Fibroblast of lung (primary cell): ENCODE measurements around the gene HEBP2. TPM values are rescaled to one million over a fixed set of nuclear protein-coding genes. Genes with fewer than 3 reads are reported as not detected.

Experiments
- DNase-seq, 2 donors: peaks; one replicate each; pipeline versions ENCODE4 v3.0.0 to v3.0.0-alpha.2; 2010; ENCODE audit warnings: low read depth in 2 of 2
- H2AFZ ChIP-seq: 2 replicates; pipeline ENCODE4 v1.5.1; 2012; ENCODE audit warnings: low read length, control low read depth, inconsistent platforms
- H3K27ac ChIP-seq: 2 replicates; pipeline ENCODE4 v1.5.1; 2011; ENCODE audit warnings: low read length, control low read depth; ENCODE audit not compliant: insufficient read depth
- H3K27me3 ChIP-seq: 2 replicates; pipeline ENCODE4 v1.5.1; 2011; ENCODE audit warnings: mild to moderate bottlenecking, low read length; ENCODE audit not compliant: control insufficient read depth, insufficient read depth
- H3K36me3 ChIP-seq: 2 replicates; pipeline ENCODE4 v1.5.1; 2011; ENCODE audit warnings: low read length; ENCODE audit not compliant: control insufficient read depth, insufficient read depth
- H3K4me1 ChIP-seq: 2 replicates; pipeline ENCODE4 v1.5.1; 2011; ENCODE audit warnings: low read length; ENCODE audit not compliant: control insufficient read depth, insufficient read depth; ENCODE audit errors: extremely low read depth
- H3K4me2 ChIP-seq: 2 replicates; pipeline ENCODE4 v1.5.1; 2011; ENCODE audit warnings: low read length, control low read depth; ENCODE audit not compliant: insufficient read depth; ENCODE audit errors: extremely low read depth
- H3K4me3 ChIP-seq, 4 experiments: fragments of 200-600 bp in 1 of 4; sonication (generic) in 1 of 4; replicated peaks in 1 of 4; 2 replicates each; pipeline ENCODE4 v1.5.1; 2011 to 2016; ENCODE audit warnings: low read length in 4 of 4, low read depth in 3 of 4, mild to moderate bottlenecking in 3 of 4, control low read depth in 2 of 4, inconsistent platforms in 1 of 4, mixed read lengths in 1 of 4; ENCODE audit not compliant: insufficient read depth in 1 of 4; ENCODE audit errors: control extremely low read depth in 1 of 4
- H3K79me2 ChIP-seq: 2 replicates; pipeline ENCODE4 v1.5.1; 2012; ENCODE audit warnings: mild to moderate bottlenecking, low read length, inconsistent platforms; ENCODE audit not compliant: control insufficient read depth, insufficient read depth
- H3K9ac ChIP-seq: 2 replicates; pipeline ENCODE4 v1.5.1; 2011; ENCODE audit warnings: mild to moderate bottlenecking, low read length, control low read depth; ENCODE audit not compliant: insufficient read depth
- H3K9me3 ChIP-seq: 2 replicates; pipeline ENCODE4 v1.5.1; 2012; ENCODE audit warnings: low read depth, low read length; ENCODE audit not compliant: control insufficient read depth, insufficient read depth
- H4K20me1 ChIP-seq: 2 replicates; pipeline ENCODE4 v1.5.1; 2011; ENCODE audit warnings: low read length; ENCODE audit not compliant: control insufficient read depth, insufficient read depth; ENCODE audit errors: extremely low read depth
- CTCF ChIP-seq, 2 donors: IDR thresholded peaks in 1 of 2; conservative IDR thresholded peaks in 1 of 2; 1 replicate in 1 of 2; 2 replicates in 1 of 2; pipeline ENCODE4 v1.5.1; 2011 to 2012; ENCODE audit warnings: low read length in 2 of 2, control low read depth in 1 of 2, inconsistent platforms in 1 of 2, low read depth in 1 of 2, mild to moderate bottlenecking in 1 of 2
- EZH2 ChIP-seq: IDR thresholded peaks from 2 replicates; pipeline ENCODE4 v1.5.1; 2012; ENCODE audit warnings: low read length, control low read depth, mild to moderate bottlenecking; ENCODE audit errors: missing control alignments
- polyA plus RNA-seq, 2 donors: library from polyadenylated mRNA; depleted of rRNA in 1 of 2; stranded (reverse) in 1 of 2; unstranded in 1 of 2; fragments of >200 nt; gene quantifications; 2 replicates each; pipeline ENCODE4 v1.2.1, GENCODE V29; 2011 to 2012; ENCODE audit warnings: missing spikeins in 1 of 2
- total RNA-seq: library from RNA; depleted of rRNA; stranded (reverse); fragments of >200 nt; gene quantifications from 2 replicates; pipeline ENCODE4 v1.2.1, GENCODE V29; 2014

HEBP2 gene
- total and polyA plus RNA-seq, 2 donors (not counting 1 experiment from before 2014, with no cell fraction given), result 21.5 to 30.0 TPM

- no peaks in the 10 kb centered on the region for H4K20me1 ChIP-seq
- H3K27ac ChIP-seq, result no peak overlapping the region
- no peaks in the 10 kb centered on the region for H3K4me1 ChIP-seq
- TF ChIP-seq CTCF (conservative IDR thresholded peaks at IDR 0.05 in 1 of 2, IDR thresholded peaks at IDR 0.05 in 1 of 2; ENCODE audit: low read depth in 1 of 2, low read length in 2 of 2) (no peak), EZH2 (no peak)
- no peaks in the 10 kb centered on the region for H3K9me3 ChIP-seq
- H3K27me3 ChIP-seq, result no peaks in the 10 kb centered on the region
- DNase-seq, result no peak
- no peak overlapping the region for H3K4me3 ChIP-seq
- H3K9ac ChIP-seq, result no peak overlapping the region
- no peaks in the 10 kb centered on the region for H3K79me2 ChIP-seq
- H3K36me3 ChIP-seq, result peaks cover 6% of the 10 kb centered on the region
- no peak overlapping the region for H3K4me2 ChIP-seq
- no peak overlapping the region for H2AFZ ChIP-seq
Observed at GRCh38 chr6:138418118-138418742, 14.2 kb downstream of the HEBP2 start.

- H2AFZ ChIP-seq, result no peak overlapping the region
- peaks cover 5% of the 10 kb centered on the region for H3K36me3 ChIP-seq
- H4K20me1 ChIP-seq, result no peaks in the 10 kb centered on the region
- DNase-seq, result no peak
- no peaks in the 10 kb centered on the region for H3K9me3 ChIP-seq
- no peak overlapping the region for H3K27ac ChIP-seq
- H3K4me1 ChIP-seq, result no peaks in the 10 kb centered on the region
- TF ChIP-seq EZH2 (no peak), CTCF (conservative IDR thresholded peaks at IDR 0.05 in 1 of 2, IDR thresholded peaks at IDR 0.05 in 1 of 2; ENCODE audit: low read depth in 1 of 2, low read length in 2 of 2) (no peak)
- H3K4me3 ChIP-seq, result no peak overlapping the region
- no peaks in the 10 kb centered on the region for H3K27me3 ChIP-seq
- no peak overlapping the region for H3K9ac ChIP-seq
- no peaks in the 10 kb centered on the region for H3K79me2 ChIP-seq
- H3K4me2 ChIP-seq, result no peak overlapping the region
Observed at GRCh38 chr6:138419766-138420165, 15.7 kb downstream of the HEBP2 start.

- Histone ChIP-seq H3K4me1 (no peaks in the 10 kb centered on the region), H2AFZ (no peak overlapping the region), H3K9me3 (no peaks in the 10 kb centered on the region), H3K36me3 (peaks cover 5% of the 10 kb centered on the region), H3K9ac (no peak overlapping the region), H3K4me2 (no peak overlapping the region), H4K20me1 (no peaks in the 10 kb centered on the region), H3K27me3 (no peaks in the 10 kb centered on the region), H3K79me2 (no peaks in the 10 kb centered on the region), H3K27ac (no peak overlapping the region), H3K4me3 (no peak overlapping the region)
- DNase-seq, result no peak
- TF ChIP-seq EZH2, result no peak
Observed at GRCh38 chr6:138420356-138420755, 16.3 kb downstream of the HEBP2 start.
